MM.1S (cell line): ENCODE data around the gene ADCY2.

ENCODE experiments used
- DNase-seq: peaks from one replicate; pipeline ENCODE4 v3.0.0-alpha.2; 2015
- H2AFZ ChIP-seq: fragments of 300-600 bp; sonication (generic); 2 replicates; pipeline ENCODE4 v1.6.0; 2016; ENCODE audit warnings: antibody characterized with exemption, low read length
- H3F3A ChIP-seq: fragments of 300-600 bp; sonication (generic); 2 replicates; pipeline ENCODE4 v1.6.1; 2016; ENCODE audit warnings: mild to moderate bottlenecking, antibody characterized with exemption, low read length, moderate library complexity, mixed read lengths; ENCODE audit not compliant: insufficient read depth
- H3K27ac ChIP-seq: fragments of 300-600 bp; sonication (generic); 2 replicates; pipeline ENCODE4 v1.5.1; 2016; ENCODE audit warnings: mild to moderate bottlenecking, low read length
- H3K27me3 ChIP-seq: fragments of 300-600 bp; sonication (generic); replicated peaks from 2 replicates; pipeline ENCODE4 v1.6.0; 2016; ENCODE audit warnings: low read length; ENCODE audit not compliant: insufficient read depth
- H3K36me3 ChIP-seq: fragments of 300-600 bp; sonication (generic); replicated peaks from 2 replicates; pipeline ENCODE4 v1.6.1; 2016; ENCODE audit warnings: mild to moderate bottlenecking, low read length, mixed read lengths; ENCODE audit not compliant: insufficient read depth
- H3K4me1 ChIP-seq: fragments of 300-600 bp; sonication (generic); 2 replicates; pipeline ENCODE4 v1.6.1; 2016; ENCODE audit warnings: low read length, mixed read lengths
- H3K4me2 ChIP-seq: fragments of 300-600 bp; sonication (generic); 2 replicates; pipeline ENCODE4 v1.6.0; 2016; ENCODE audit warnings: low read depth, low read length
- H3K4me3 ChIP-seq: fragments of 300-600 bp; sonication (generic); 2 replicates; pipeline ENCODE4 v1.5.1; 2016; ENCODE audit warnings: low read length, mixed read lengths
- H3K79me2 ChIP-seq: fragments of 300-600 bp; sonication (generic); 2 replicates; pipeline ENCODE4 v1.6.1; 2016; ENCODE audit warnings: mixed run types, low read length, mixed read lengths
- H3K9ac ChIP-seq: fragments of 300-600 bp; sonication (generic); 2 replicates; pipeline ENCODE4 v1.6.1; 2016; ENCODE audit warnings: low read length, mixed read lengths
- H3K9me2 ChIP-seq: fragments of 300-600 bp; sonication (generic); replicated peaks from 2 replicates; pipeline ENCODE4 v1.6.1; 2016; ENCODE audit warnings: mild to moderate bottlenecking, low read length, mixed read lengths; ENCODE audit not compliant: insufficient read depth
- H3K9me3 ChIP-seq: fragments of 300-600 bp; sonication (generic); replicated peaks from 2 replicates; pipeline ENCODE4 v1.6.1; 2016; ENCODE audit warnings: mild to moderate bottlenecking, low read length, mixed read lengths; ENCODE audit not compliant: insufficient read depth
- H4K20me1 ChIP-seq: fragments of 300-600 bp; sonication (generic); 2 replicates; pipeline ENCODE4 v1.6.1; 2016; ENCODE audit warnings: mild to moderate bottlenecking, low read length, moderate library complexity, mixed read lengths; ENCODE audit not compliant: insufficient read depth
- CTCF ChIP-seq: fragments of 300-600 bp; sonication (generic); IDR thresholded peaks from 2 replicates; pipeline ENCODE4 v1.5.1; 2016; ENCODE audit warnings: antibody characterized with exemption, low read length, mixed read lengths
- EZH2 ChIP-seq: fragments of 300-600 bp; sonication (generic); optimal IDR thresholded peaks from 2 replicates; pipeline ENCODE3; 2017; ENCODE audit warnings: low read depth, mild to moderate bottlenecking, antibody characterized with exemption, low read length, mixed read lengths
- EZH2phosphoT487 ChIP-seq: fragments of 300-600 bp; sonication (generic); IDR thresholded peaks from 2 replicates; pipeline ENCODE4 v1.6.1; 2018; ENCODE audit warnings: antibody characterized with exemption, low read length

ADCY2 gene

GRCh38 chr5:7516253-7516652 lies 120.3 kb downstream of the ADCY2 start:
- DNase-seq, result no peak

GRCh38 chr5:7517006-7517405 lies 121.1 kb downstream of the ADCY2 start:
- no peak for DNase-seq
- Histone ChIP-seq H3K4me2 (no peak overlapping the region), H3K4me3 (no peak overlapping the region), H3K4me1 (no peaks in the 10 kb centered on the region), H3K9me3 (no peaks in the 10 kb centered on the region), H3K27ac (no peak overlapping the region), H2AFZ (no peak overlapping the region), H3F3A (no peaks in the 10 kb centered on the region), H3K9me2 (no peaks in the 10 kb centered on the region), H3K27me3 (no peaks in the 10 kb centered on the region), H3K9ac (no peak overlapping the region), H3K79me2 (no peaks in the 10 kb centered on the region), H4K20me1 (no peaks in the 10 kb centered on the region), H3K36me3 (no peaks in the 10 kb centered on the region)
- TF ChIP-seq CTCF (no peak), EZH2 (no peak), EZH2phosphoT487 (no peak)

More at GRCh38 chr5:7516253-7516652, 120.3 kb downstream of the ADCY2 start:
- H3K9ac ChIP-seq, result no peak overlapping the region
- H3F3A ChIP-seq, result no peaks in the 10 kb centered on the region
- no peak for TF ChIP-seq CTCF
- no peak overlapping the region for H3K4me2 ChIP-seq
- H3K27me3 ChIP-seq, result no peaks in the 10 kb centered on the region
- H3K4me3 ChIP-seq, result no peak overlapping the region
- no peak overlapping the region for H2AFZ ChIP-seq
- H4K20me1 ChIP-seq, result no peaks in the 10 kb centered on the region
- H3K4me1 ChIP-seq, result no peaks in the 10 kb centered on the region
- H3K36me3 ChIP-seq, result no peaks in the 10 kb centered on the region
- H3K27ac ChIP-seq, result no peak overlapping the region
- H3K9me3 ChIP-seq, result no peaks in the 10 kb centered on the region
- H3K9me2 ChIP-seq, result no peaks in the 10 kb centered on the region
- no peaks in the 10 kb centered on the region for H3K79me2 ChIP-seq

- no peak for TF ChIP-seq EZH2
- TF ChIP-seq EZH2phosphoT487, result no peak
- no peak for TF ChIP-seq CTCF
- H3K4me1 ChIP-seq, result no peaks in the 10 kb centered on the region
- no peaks in the 10 kb centered on the region for H3K36me3 ChIP-seq
- H3F3A ChIP-seq, result no peaks in the 10 kb centered on the region
- no peaks in the 10 kb centered on the region for H3K27me3 ChIP-seq
- no peak for DNase-seq
- H3K9me2 ChIP-seq, result no peaks in the 10 kb centered on the region
- no peaks in the 10 kb centered on the region for H4K20me1 ChIP-seq
- no peaks in the 10 kb centered on the region for H3K9me3 ChIP-seq
- H3K9ac ChIP-seq, result no peak overlapping the region
- H3K4me3 ChIP-seq, result no peak overlapping the region
- no peak overlapping the region for H3K4me2 ChIP-seq
- no peaks in the 10 kb centered on the region for H3K79me2 ChIP-seq
- H2AFZ ChIP-seq, result no peak overlapping the region
- H3K27ac ChIP-seq, result no peak overlapping the region
Measured at GRCh38 chr5:7518947-7519560, 123.1 kb downstream of the ADCY2 start.
